HCT116 (cell line): ENCODE results near the gene IZUMO1R. TPM values are rescaled to one million over a fixed set of nuclear protein-coding genes. Genes with fewer than 3 reads are reported as not detected.

Experiments used
- ATAC-seq: fragments of 200-7000 bp; cut with Tn5 transposase; 2 replicates; pipeline ENCODE4 v1.9.1; 2020; ENCODE audit warnings: mild to moderate bottlenecking, moderate library complexity
- BruUV-seq: library from RNA; stranded (reverse); fragments of 400-500 nt; replicated peaks from 2 replicates; lab custom pipeline; 2021; lab: Mats Ljungman, UMichigan
- CTCF ChIA-PET: fragments of 300-600 bp; sonication (Branson Sonifier 250); formaldehyde crosslinking; loops from one replicate; lab custom pipeline; 2021; ENCODE audit warnings: antibody characterized with exemption; lab: Charles Lee
- POLR2A ChIA-PET: fragments of 300-600, 350-600 bp; sonication (Branson Sonifier 250); formaldehyde crosslinking; loops from one replicate; lab custom pipeline; 2021; ENCODE audit warnings: antibody characterized with exemption; lab: Charles Lee
- RAD21 ChIA-PET, 2 experiments: fragments of 300-600 bp; sonication (Branson Sonifier 250); formaldehyde crosslinking; loops; one replicate each; lab custom pipeline; 2023; ENCODE audit warnings: low total read pairs in 2 of 2; ENCODE audit not compliant: uncharacterized antibody in 2 of 2, unreplicated experiment in 2 of 2, low non-redundant PET in 1 of 2; lab: Charles Lee
- DNase-seq: peaks from one replicate; pipeline ENCODE4 v3.0.0-alpha.2; 2010; ENCODE audit warnings: low read depth, low spot score
- H2AFZ ChIP-seq: fragments of 200-600 bp; shearing (Covaris generic), sonication (generic); 2 replicates; pipeline ENCODE4 v1.6.1; 2017; ENCODE audit warnings: low read depth, mixed run types, mixed read lengths, antibody characterized with exemption, low read length; ENCODE audit not compliant: poor library complexity, severe bottlenecking
- H3K27ac ChIP-seq: 2 replicates; pipeline ENCODE4 v1.5.1; 2012; ENCODE audit warnings: low read depth, low read length
- H3K27me3 ChIP-seq: fragments of 200-600 bp; sonication (generic); 2 replicates; pipeline ENCODE4 v1.6.1; 2016; ENCODE audit warnings: mixed run types, low read length, mixed read lengths; ENCODE audit not compliant: insufficient read depth
- H3K36me3 ChIP-seq, 2 experiments: fragments of 200-500 bp in 1 of 2; fragments of 200-600 bp in 1 of 2; sonication (Bioruptor generic) in 1 of 2; sonication (generic) in 1 of 2; 2 replicates each; pipeline versions ENCODE4 v1.5.1 to v1.6.1; 2014 to 2016; ENCODE audit warnings: low read length in 2 of 2, inconsistent platforms in 1 of 2, mixed read lengths in 1 of 2, mixed run types in 1 of 2; ENCODE audit not compliant: insufficient read depth in 2 of 2, control insufficient read depth in 1 of 2
- H3K4me1 ChIP-seq, 2 experiments: fragments of 200-600 bp in 1 of 2; sonication (generic) in 1 of 2; 2 replicates each; pipeline versions ENCODE4 v1.5.1 to v1.6.1; 2012 to 2017; ENCODE audit warnings: low read length in 2 of 2, inconsistent platforms in 1 of 2, mild to moderate bottlenecking in 1 of 2, mixed read lengths in 1 of 2, mixed run types in 1 of 2, moderate library complexity in 1 of 2; ENCODE audit not compliant: insufficient read depth in 2 of 2, control insufficient read depth in 1 of 2
- H3K4me2 ChIP-seq: fragments of 200-600 bp; sonication (generic); 2 replicates; pipeline ENCODE4 v1.6.1; 2017; ENCODE audit warnings: mixed run types, low read length, mixed read lengths
- H3K4me3 ChIP-seq, 2 experiments: fragments of 200-600 bp in 1 of 2; sonication (generic) in 1 of 2; replicated peaks in 1 of 2; 2 replicates each; pipeline ENCODE4 v1.5.1; 2011 to 2016; ENCODE audit warnings: low read length in 2 of 2, control low read depth in 1 of 2, low read depth in 1 of 2, mild to moderate bottlenecking in 1 of 2, mixed read lengths in 1 of 2, mixed run types in 1 of 2
- H3K79me2 ChIP-seq: fragments of 200-600 bp; sonication (generic); 2 replicates; pipeline ENCODE4 v1.6.1; 2017; ENCODE audit warnings: mild to moderate bottlenecking, mixed run types, low read length, moderate library complexity, mixed read lengths; ENCODE audit not compliant: insufficient read depth
- H3K9ac ChIP-seq: fragments of 200-600 bp; sonication (generic); 2 replicates; pipeline ENCODE4 v1.6.1; 2016; ENCODE audit warnings: low read length, mixed read lengths
- H3K9me2 ChIP-seq: fragments of 200-600 bp; sonication (generic), shearing (Covaris generic); 2 replicates; pipeline ENCODE4 v1.6.1; 2017; ENCODE audit warnings: mixed run types, mild to moderate bottlenecking, moderate library complexity; ENCODE audit not compliant: insufficient read depth
- H3K9me3 ChIP-seq, 2 experiments: fragments of 200-500 bp in 1 of 2; fragments of 200-600 bp in 1 of 2; sonication (Bioruptor generic) in 1 of 2; sonication (generic) in 1 of 2; 2 replicates each; pipeline ENCODE4 v1.6.1; 2014 to 2017; ENCODE audit warnings: low read length in 2 of 2, mixed read lengths in 2 of 2, inconsistent platforms in 1 of 2, low read depth in 1 of 2, mild to moderate bottlenecking in 1 of 2, mixed run types in 1 of 2, moderate library complexity in 1 of 2; ENCODE audit not compliant: control insufficient read depth in 1 of 2, insufficient read depth in 1 of 2
- H4K20me1 ChIP-seq: fragments of 200-600 bp; sonication (generic), shearing (Covaris generic); 2 replicates; pipeline ENCODE4 v1.6.1; 2017; ENCODE audit warnings: mixed run types, mild to moderate bottlenecking, moderate library complexity; ENCODE audit not compliant: insufficient read depth
- ATF3 ChIP-seq: IDR thresholded peaks from 2 replicates; pipeline ENCODE4 v1.6.1; 2012
- CBX3 ChIP-seq: IDR thresholded peaks from 2 replicates; pipeline ENCODE4 v1.6.1; 2012; ENCODE audit warnings: low read depth
- CEBPB ChIP-seq: IDR thresholded peaks from 2 replicates; pipeline ENCODE4 v1.6.1; 2012; ENCODE audit warnings: low read depth
- CTCF ChIP-seq, 3 experiments: fragments of 200-600 bp in 1 of 3; sonication (generic) in 1 of 3; IDR thresholded peaks in 2 of 3; conservative IDR thresholded peaks in 1 of 3; 2 replicates each; pipeline ENCODE4 v1.5.1; 2012 to 2017; ENCODE audit warnings: low read depth in 2 of 3, low read length in 2 of 3, antibody characterized with exemption in 1 of 3, borderline replicate concordance in 1 of 3, control low read depth in 1 of 3, mild to moderate bottlenecking in 1 of 3, mixed read lengths in 1 of 3, mixed run types in 1 of 3, moderate library complexity in 1 of 3; ENCODE audit not compliant: insufficient read depth in 1 of 3
- EGR1 ChIP-seq: IDR thresholded peaks from 2 replicates; pipeline ENCODE4 v1.6.1; 2012; ENCODE audit warnings: low read depth
- ELF1 ChIP-seq: IDR thresholded peaks from 2 replicates; pipeline ENCODE4 v1.6.1; 2012; ENCODE audit warnings: low read depth, borderline replicate concordance
- EZH2 ChIP-seq: fragments of 200-600 bp; sonication (generic); IDR thresholded peaks from 2 replicates; pipeline ENCODE4 v1.6.1; 2017; ENCODE audit warnings: antibody characterized with exemption, mixed run types
- MAX ChIP-seq: IDR thresholded peaks from 2 replicates; pipeline ENCODE4 v1.6.1; 2012
- POLR2A ChIP-seq: IDR thresholded peaks from 2 replicates; pipeline ENCODE4 v1.7.0; 2011; ENCODE audit warnings: borderline replicate concordance; ENCODE audit not compliant: insufficient read depth, insufficient read length; ENCODE audit errors: extremely low read depth
- REST ChIP-seq: IDR thresholded peaks from 2 replicates; pipeline ENCODE4 v1.6.1; 2012; ENCODE audit warnings: low read depth
- SIN3A ChIP-seq: IDR thresholded peaks from 2 replicates; pipeline ENCODE4 v1.6.1; 2012; ENCODE audit warnings: low read depth
- SP1 ChIP-seq: IDR thresholded peaks from 2 replicates; pipeline ENCODE4 v1.6.1; 2012; ENCODE audit warnings: low read depth
- SRF ChIP-seq: IDR thresholded peaks from 2 replicates; pipeline ENCODE4 v1.6.1; 2012; ENCODE audit warnings: low read depth
- TCF7L2 ChIP-seq: IDR thresholded peaks from 2 replicates; pipeline ENCODE4 v1.7.0; 2011; ENCODE audit warnings: borderline replicate concordance, inconsistent platforms; ENCODE audit not compliant: insufficient read depth, insufficient read length; ENCODE audit errors: extremely low read depth
- ZBTB33 ChIP-seq: IDR thresholded peaks from 2 replicates; pipeline ENCODE4 v1.6.1; 2011; ENCODE audit warnings: mild to moderate bottlenecking, low read length, moderate library complexity; ENCODE audit not compliant: insufficient replicate concordance; ENCODE audit errors: extremely low read depth
- ZFX ChIP-seq: fragments of 450-650 bp; IDR thresholded peaks from 2 replicates; pipeline ENCODE4 v1.6.1; 2017
- ZNF274 ChIP-seq: fragments of 200-500 bp; sonication (Bioruptor generic); IDR thresholded peaks from 2 replicates; pipeline ENCODE4 v1.6.1; 2014; ENCODE audit warnings: mild to moderate bottlenecking, low read depth, low read length, inconsistent platforms
- intact Hi-C: fragments of 100-400 bp; cut with micrococcal nuclease; formaldehyde crosslinking; loops from 2 replicates; pipeline ENCODE4 v1.10.0; 2022
- total RNA-seq: library from RNA; stranded (reverse); gene quantifications from one replicate; pipeline ENCODE4 v1.2.1, GENCODE V29; 2021; ENCODE audit not compliant: unreplicated experiment

Gene IZUMO1R
- total RNA-seq, 1 experiment from 2014 or later: not detected

- TF ChIP-seq CTCF (IDR thresholded peaks at IDR 0.05 in 2 of 3, conservative IDR thresholded peaks at IDR 0.05 in 1 of 3; ENCODE audit: borderline replicate concordance in 1 of 3, insufficient read depth in 1 of 3, low read depth in 2 of 3, low read length in 2 of 3) (no peak), CEBPB (no peak), ELF1 (no peak), ATF3 (no peak), CBX3 (no peak), SIN3A (no peak)
Measured at GRCh38 chr11:94309757-94310156, 5.4 kb downstream of the IZUMO1R start (continued).

GRCh38 chr11:94310191-94310875 is 6.0 kb downstream of the IZUMO1R start:
- Histone ChIP-seq H3K9ac (no peak overlapping the region), H3K27me3 (peaks cover 22% of the 10 kb centered on the region), H3K9me2 (no peaks in the 10 kb centered on the region), H2AFZ (no peak overlapping the region), H3K36me3 (no peaks in the 10 kb centered on the region), H4K20me1 (no peaks in the 10 kb centered on the region), H3K4me2 (no peak overlapping the region), H3K27ac (no peak overlapping the region), H3K79me2 (no peaks in the 10 kb centered on the region), H3K4me1 (peaks cover 0 to 2% of the 10 kb centered on the region in 2 experiments; a peak in 1 of 4 replicates), H3K9me3 (no peaks in the 10 kb centered on the region), H3K4me3 (no peak overlapping the region)
- ChIA-PET CTCF (no interaction called here), POLR2A (no interaction called here), RAD21 (no interaction called here)
- intact Hi-C loops: no loop called here
- BruUV-seq: no TSS peak
- ATAC-seq (no peak), DNase-seq (no peak)
- TF ChIP-seq ZNF274 (no peak), TCF7L2 (no peak), MAX (no peak), CEBPB (no peak), ZFX (no peak), EZH2 (no peak), SRF (no peak), POLR2A (no peak), ELF1 (no peak), CBX3 (no peak), ZBTB33 (no peak), ATF3 (no peak), EGR1 (no peak), REST (no peak), SP1 (no peak)
